Measurements from ENCODE around the gene LPP.

Gene LPP

DNA sequence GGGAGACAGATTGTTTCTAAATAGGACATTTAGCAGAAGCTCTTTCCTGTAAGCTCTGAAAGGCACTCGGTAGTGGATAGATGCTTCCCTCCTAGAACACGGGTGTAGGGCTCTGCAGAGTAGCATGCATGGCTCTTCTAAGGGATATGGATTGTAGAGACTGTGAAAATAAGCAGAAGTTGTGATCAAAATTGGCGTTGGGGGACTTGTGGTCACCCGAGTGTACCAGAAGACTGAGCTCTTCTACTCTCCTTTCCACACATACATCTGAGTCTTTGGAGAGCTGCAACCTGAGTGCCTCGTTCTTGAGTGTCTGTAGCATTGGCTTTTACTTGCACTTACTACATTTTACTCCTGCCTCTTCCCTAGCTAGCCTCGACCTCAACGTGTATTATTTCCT lies 197.7 kb downstream of the LPP start:
- Histone ChIP-seq H3K27me3 (ENCODE audit: low read length) (no peaks in the 10 kb centered on the region), H3K36me3 (ENCODE audit: low read length) (no peaks in the 10 kb centered on the region), H3K27ac (ENCODE audit: low read depth, low read length) (no peak overlapping the region), H3K9me2 (replicated peaks; ENCODE audit: insufficient read depth, low read length) (no peaks in the 10 kb centered on the region), H3K9ac (ENCODE audit: low read length) (no peak overlapping the region), H3K4me3 (ENCODE audit: insufficient read depth, low read length, poor library complexity, severe bottlenecking) (no peak overlapping the region), H4K20me1 (ENCODE audit: low read depth, low read length) (no peaks in the 10 kb centered on the region), H3K79me2 (ENCODE audit: insufficient read depth, low read length) (no peaks in the 10 kb centered on the region), H3F3A (ENCODE audit: insufficient read depth) (peaks cover 5% of the 10 kb centered on the region; the same call in 1 of the 2 replicates), H3K9me3 (ENCODE audit: insufficient read depth, low read length) (no peaks in the 10 kb centered on the region), H3K4me2 (ENCODE audit: low read depth, low read length, poor library complexity, severe bottlenecking) (no peak overlapping the region), H2AFZ (ENCODE audit: low read depth, low read length, severe bottlenecking) (no peak overlapping the region)
- TF ChIP-seq CTCF (IDR thresholded peaks at IDR 0.05; ENCODE audit: insufficient read depth, low read length, poor library complexity, severe bottlenecking) (no peak), EZH2phosphoT487 (conservative IDR thresholded peaks at IDR 0.05; ENCODE audit: low read length) (no peak)

GRCh38 chr3:188352196-188352927 lies 198.4 kb downstream of the LPP start:
- Histone ChIP-seq H3K9me3 (ENCODE audit: insufficient read depth, low read length) (no peaks in the 10 kb centered on the region), H3K9ac (ENCODE audit: low read length) (no peak overlapping the region), H3K9me2 (replicated peaks; ENCODE audit: insufficient read depth, low read length) (no peaks in the 10 kb centered on the region), H3K27me3 (ENCODE audit: low read length) (no peaks in the 10 kb centered on the region), H3K36me3 (ENCODE audit: low read length) (no peaks in the 10 kb centered on the region), H3F3A (ENCODE audit: insufficient read depth) (peaks cover 5% of the 10 kb centered on the region; the same call in 1 of the 2 replicates), H4K20me1 (ENCODE audit: low read depth, low read length) (no peaks in the 10 kb centered on the region), H2AFZ (ENCODE audit: low read depth, low read length, severe bottlenecking) (no peak overlapping the region), H3K27ac (ENCODE audit: low read depth, low read length) (no peak overlapping the region), H3K4me3 (ENCODE audit: insufficient read depth, low read length, poor library complexity, severe bottlenecking) (no peak overlapping the region), H3K4me2 (ENCODE audit: low read depth, low read length, poor library complexity, severe bottlenecking) (no peak overlapping the region), H3K79me2 (ENCODE audit: insufficient read depth, low read length) (no peaks in the 10 kb centered on the region)
- no peak for TF ChIP-seq EZH2phosphoT487 (conservative IDR thresholded peaks at IDR 0.05; ENCODE audit: low read length)
- no peak for TF ChIP-seq CTCF (IDR thresholded peaks at IDR 0.05; ENCODE audit: insufficient read depth, low read length, poor library complexity, severe bottlenecking)

DNA sequence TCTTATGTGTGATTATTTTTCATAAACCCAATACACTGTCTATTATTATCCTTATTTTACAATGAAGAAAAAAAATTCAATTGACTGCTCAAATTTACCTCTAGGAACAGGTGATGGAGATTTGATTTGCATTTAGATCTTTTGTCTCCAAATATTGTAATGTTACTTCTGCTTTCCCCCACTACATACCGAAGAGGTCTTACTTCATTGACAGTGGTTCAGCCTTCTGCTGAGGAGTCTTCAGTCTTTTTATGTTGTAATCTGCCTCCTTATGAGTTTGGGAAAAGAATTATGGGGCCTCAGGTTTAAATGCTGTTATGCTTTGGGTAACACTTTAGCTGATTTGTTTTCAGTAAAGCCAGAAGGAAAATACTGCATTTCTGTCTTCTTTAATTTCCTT lies 199.5 kb downstream of the LPP start:
- Histone ChIP-seq H3K79me2 (ENCODE audit: insufficient read depth, low read length) (no peaks in the 10 kb centered on the region), H2AFZ (ENCODE audit: low read depth, low read length, severe bottlenecking) (no peak overlapping the region), H3K4me2 (ENCODE audit: low read depth, low read length, poor library complexity, severe bottlenecking) (no peak overlapping the region), H3K9me3 (ENCODE audit: insufficient read depth, low read length) (no peaks in the 10 kb centered on the region), H3K9ac (ENCODE audit: low read length) (no peak overlapping the region), H3K4me3 (ENCODE audit: insufficient read depth, low read length, poor library complexity, severe bottlenecking) (no peak overlapping the region), H3K9me2 (replicated peaks; ENCODE audit: insufficient read depth, low read length) (no peaks in the 10 kb centered on the region), H3F3A (ENCODE audit: insufficient read depth) (peaks cover 5% of the 10 kb centered on the region; the same call in 1 of the 2 replicates), H3K36me3 (ENCODE audit: low read length) (no peaks in the 10 kb centered on the region), H4K20me1 (ENCODE audit: low read depth, low read length) (no peaks in the 10 kb centered on the region), H3K27me3 (ENCODE audit: low read length) (no peaks in the 10 kb centered on the region), H3K27ac (ENCODE audit: low read depth, low read length) (no peak overlapping the region)
- no peak for TF ChIP-seq EZH2phosphoT487 (conservative IDR thresholded peaks at IDR 0.05; ENCODE audit: low read length)
- no peak for TF ChIP-seq CTCF (IDR thresholded peaks at IDR 0.05; ENCODE audit: insufficient read depth, low read length, poor library complexity, severe bottlenecking)

Measured in SU-DHL-6 (cell line).